Activated CD4-positive, alpha-beta T cell treated with anti-CD3 and anti-CD28 coated beads, Interleukin-2, amount 50 U/mL, for 4 hours (primary cell): ENCODE results near the gene GPR52.

Source experiments
- DNase-seq, 2 experiments: peaks; one replicate each; pipeline ENCODE4 v3.0.0-alpha.2; 2020

The GPR52 gene

DNA sequence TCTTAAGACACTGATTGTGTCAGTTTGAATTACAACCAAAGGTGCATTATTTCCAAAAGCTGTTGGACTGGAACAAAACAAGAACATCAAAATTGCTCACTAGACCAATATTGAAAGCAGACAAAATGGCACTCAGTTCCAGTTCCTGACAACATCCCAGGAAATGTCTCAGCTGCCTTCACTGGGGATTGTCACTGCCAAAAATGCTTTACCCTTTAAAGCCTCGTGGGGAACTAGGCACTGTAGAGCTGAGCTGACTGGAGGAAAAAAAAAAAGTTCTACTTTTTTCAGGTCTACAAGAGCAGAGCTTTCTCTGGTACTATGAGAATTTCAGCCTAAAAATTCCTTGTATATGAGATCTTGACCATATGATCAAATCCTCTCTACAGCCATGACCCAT is 21.9 kb downstream of the GPR52 start:
- DNase-seq = no peak

DNA sequence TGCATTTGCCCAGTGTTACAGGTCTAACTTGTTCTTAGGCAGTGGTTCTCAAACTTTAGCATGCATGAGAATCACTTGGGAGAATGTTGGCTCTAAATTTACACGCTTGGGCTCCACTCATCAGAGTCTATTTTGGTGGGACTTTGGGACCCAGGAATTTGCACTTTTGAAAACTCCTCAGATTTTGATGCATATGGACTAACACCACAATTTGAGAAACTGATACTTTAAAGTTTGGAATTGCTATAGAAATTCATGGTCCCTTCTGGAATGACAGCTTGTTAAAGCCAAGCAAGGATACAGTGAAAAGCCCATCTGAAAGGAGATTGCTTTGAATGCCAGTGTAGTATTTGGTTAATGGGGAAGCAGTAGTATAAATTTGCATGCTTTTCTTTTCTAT is 31.5 kb downstream of the GPR52 start:
- DNase-seq = no peak

DNA sequence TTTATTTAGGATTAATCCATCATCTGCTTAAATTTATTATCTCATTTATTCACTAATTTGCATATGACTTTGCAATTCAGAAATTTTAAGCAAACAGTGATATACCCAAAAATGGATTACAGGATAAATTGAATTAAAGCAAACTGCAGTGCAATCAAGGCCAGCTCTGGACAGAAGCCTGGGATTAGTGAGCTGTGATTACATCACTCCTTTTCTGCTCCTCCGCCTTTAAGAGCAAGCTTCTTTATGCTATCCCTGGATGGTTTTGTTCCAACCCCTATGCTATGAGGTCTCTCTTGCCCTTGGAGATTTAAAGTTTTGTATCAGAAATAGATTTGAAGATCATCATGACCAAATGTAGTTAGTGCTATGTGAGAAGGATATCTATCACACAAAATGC is 32.6 kb downstream of the GPR52 start:
- no peak for DNase-seq

DNA sequence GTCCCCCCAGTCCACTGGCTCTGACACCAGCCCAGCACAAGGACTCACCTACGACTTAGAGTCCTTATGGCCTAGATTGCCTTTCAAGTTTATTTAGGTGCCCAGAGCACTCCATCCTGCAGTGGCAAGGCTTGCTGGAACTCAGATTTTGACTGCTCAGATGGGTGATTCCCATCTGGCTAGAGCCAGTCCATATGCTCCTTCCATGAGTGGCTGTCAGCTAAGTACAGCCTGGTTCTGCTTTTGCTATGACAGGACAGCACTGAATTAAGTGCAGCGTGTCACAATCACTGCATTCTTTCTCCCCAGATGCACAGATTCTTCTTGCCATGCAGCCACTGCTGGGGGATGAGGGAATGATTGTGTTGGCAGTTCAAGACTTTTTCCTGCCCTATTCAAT is 43.8 kb downstream of the GPR52 start:
- DNase-seq = no peak

DNA sequence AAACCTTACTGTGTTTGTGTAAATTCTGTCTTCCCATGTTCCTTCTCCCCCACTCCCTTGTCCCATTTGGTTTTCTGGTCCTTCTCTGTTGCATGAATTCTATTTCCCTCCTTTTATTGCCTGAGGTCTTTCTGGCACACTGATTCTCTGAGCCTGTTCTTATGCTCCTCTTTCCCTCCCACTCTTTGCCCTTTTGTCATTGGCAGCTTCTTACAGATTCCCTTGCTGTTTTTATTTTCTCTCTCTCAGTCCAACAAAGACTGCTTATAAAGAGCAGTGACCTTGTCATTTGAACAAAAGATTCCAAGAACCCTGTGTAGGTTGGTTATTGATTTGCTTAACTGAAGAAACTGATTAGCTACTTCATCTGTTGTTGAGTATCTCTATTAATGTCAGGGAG is 49.7 kb downstream of the GPR52 start:
- no peak for DNase-seq
